Effector memory CD4-positive, alpha-beta T cell (primary cell): ENCODE measurements around the gene HOMER1.

Experiments
- DNase-seq, 3 donors: peaks; one replicate each; pipeline ENCODE4 v3.0.0-alpha.2; 2020
- H3K27ac ChIP-seq: 2 replicates; pipeline ENCODE4 v1.7.0; 2013; ENCODE audit warnings: mild to moderate bottlenecking, low read length, moderate library complexity; ENCODE audit not compliant: insufficient read depth, poor library complexity, severe bottlenecking
- H3K27me3 ChIP-seq: replicated peaks from 2 replicates; pipeline ENCODE4 v1.7.0; 2013; ENCODE audit warnings: mild to moderate bottlenecking, low read length; ENCODE audit not compliant: insufficient read depth, control insufficient read depth, poor library complexity, severe bottlenecking
- H3K36me3 ChIP-seq: 2 replicates; pipeline ENCODE4 v1.7.0; 2013; ENCODE audit warnings: mild to moderate bottlenecking, low read length, moderate library complexity; ENCODE audit not compliant: control insufficient read depth, insufficient read depth
- H3K4me1 ChIP-seq: 2 replicates; pipeline ENCODE4 v1.7.0; 2013; ENCODE audit warnings: low read length, mild to moderate bottlenecking; ENCODE audit not compliant: control insufficient read depth, insufficient read depth, poor library complexity, severe bottlenecking
- H3K4me3 ChIP-seq: 2 replicates; pipeline ENCODE4 v1.7.0; 2013; ENCODE audit warnings: low read length, low read depth, mild to moderate bottlenecking; ENCODE audit not compliant: insufficient read depth, poor library complexity, severe bottlenecking
- H3K9me3 ChIP-seq: 2 replicates; pipeline ENCODE4 v1.7.0; 2013; ENCODE audit warnings: mild to moderate bottlenecking, low read length, moderate library complexity; ENCODE audit not compliant: control insufficient read depth

Gene HOMER1

DNA sequence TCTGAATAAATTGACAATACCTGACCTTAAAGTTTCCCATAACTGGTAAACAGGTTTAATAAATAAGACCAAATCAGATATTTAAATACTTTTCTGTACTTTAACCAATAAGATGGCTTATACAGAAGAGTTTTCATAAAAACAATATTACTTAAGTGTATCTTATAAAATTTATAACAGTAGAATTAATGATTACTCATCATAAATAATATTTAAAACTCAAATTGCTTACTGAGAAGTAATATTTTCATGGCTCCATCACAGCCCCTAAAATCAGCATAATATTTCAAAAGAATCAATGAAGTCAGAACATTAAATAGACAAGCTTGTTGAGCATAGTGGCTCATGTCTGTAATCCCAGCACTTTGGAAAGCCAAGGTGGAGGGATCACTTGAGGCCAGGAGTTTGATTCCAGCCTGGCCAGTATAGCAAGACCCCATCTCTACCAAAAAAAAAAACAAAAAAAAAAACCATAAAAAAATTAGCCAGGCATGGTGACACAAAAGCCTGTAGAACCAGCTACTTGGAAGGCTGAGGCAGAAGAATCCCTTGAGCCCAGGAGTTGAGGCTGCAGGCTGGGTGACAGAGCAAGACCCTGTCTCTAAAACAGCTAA is 23.5 kb downstream of the HOMER1 start:
- H3K27ac ChIP-seq, result no peak overlapping the region
- no peaks in the 10 kb centered on the region for H3K27me3 ChIP-seq
- H3K36me3 ChIP-seq, result no peaks in the 10 kb centered on the region

DNA sequence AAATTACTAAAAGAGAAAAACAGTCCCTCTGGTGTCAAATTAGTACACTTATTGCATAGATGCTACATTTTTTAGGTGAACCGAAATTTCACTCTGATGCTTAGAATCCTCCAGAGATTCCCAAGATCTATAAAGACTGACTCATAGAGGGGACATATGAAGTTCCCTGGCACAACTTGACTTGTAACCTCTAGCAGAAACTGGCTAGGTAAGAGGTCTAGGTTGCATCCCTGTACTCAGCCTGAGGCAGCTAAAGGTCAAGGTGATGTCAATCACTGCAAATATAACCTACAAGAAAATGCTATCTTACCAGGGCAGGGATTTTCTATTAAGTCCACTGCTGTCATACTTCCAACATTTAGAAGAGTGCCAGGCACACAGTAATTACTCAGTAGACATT is 24.2 kb downstream of the HOMER1 start:
- H3K4me1 ChIP-seq, result no peaks in the 10 kb centered on the region
- no peak overlapping the region for H3K4me3 ChIP-seq
- no peak for DNase-seq
- H3K9me3 ChIP-seq, result no peaks in the 10 kb centered on the region
- no peaks in the 10 kb centered on the region for H3K36me3 ChIP-seq
- no peaks in the 10 kb centered on the region for H3K27me3 ChIP-seq
- no peak overlapping the region for H3K27ac ChIP-seq

More for the DNA sequence above, 23.5 kb downstream of the HOMER1 start:
- no peak for DNase-seq
- Histone ChIP-seq H3K9me3 (no peaks in the 10 kb centered on the region), H3K4me3 (no peak overlapping the region), H3K4me1 (no peaks in the 10 kb centered on the region)

DNA sequence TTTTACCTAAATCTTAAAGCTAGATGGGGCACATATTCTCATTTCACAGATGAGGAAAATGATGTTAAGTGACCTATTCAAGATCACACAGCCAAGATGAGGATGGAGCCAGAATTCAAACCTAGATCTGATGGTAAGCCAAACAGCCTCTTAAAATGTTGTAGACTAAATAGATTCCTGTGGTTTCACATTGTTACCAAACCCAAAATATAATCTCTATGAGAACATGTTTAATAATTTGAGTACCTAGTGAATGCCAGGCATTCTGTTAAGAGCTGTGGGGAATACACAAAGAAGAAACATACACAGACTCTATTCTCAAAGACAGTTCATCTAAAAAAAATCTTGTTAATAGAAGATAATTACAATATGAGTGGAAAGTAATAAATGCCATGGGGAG is 25.2 kb downstream of the HOMER1 start:
- Histone ChIP-seq H3K27ac (no peak overlapping the region), H3K9me3 (no peaks in the 10 kb centered on the region), H3K4me1 (no peaks in the 10 kb centered on the region), H3K27me3 (no peaks in the 10 kb centered on the region), H3K4me3 (no peak overlapping the region), H3K36me3 (no peaks in the 10 kb centered on the region)
- DNase-seq, result no peak

DNA sequence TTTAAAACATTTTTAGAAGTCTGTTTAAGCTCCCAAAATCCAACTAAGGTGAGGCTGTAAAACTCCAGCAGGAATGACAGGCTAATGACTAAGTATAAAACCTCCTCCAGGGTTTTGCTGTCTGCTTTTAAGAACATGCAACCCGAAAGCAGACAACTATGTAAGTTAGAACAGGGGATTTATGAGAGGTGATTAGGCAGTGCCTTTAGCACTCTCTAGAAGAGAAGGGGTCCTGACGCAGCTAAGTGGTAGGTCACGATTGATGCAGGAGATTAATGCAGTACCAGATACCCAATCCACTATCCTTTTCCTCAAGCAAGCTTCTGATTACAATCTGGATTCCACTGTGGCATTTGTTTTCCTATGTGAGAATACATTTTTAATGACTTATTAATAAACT is 25.9 kb downstream of the HOMER1 start:
- H3K27ac ChIP-seq, result no peak overlapping the region
- no peak for DNase-seq
- no peaks in the 10 kb centered on the region for H3K27me3 ChIP-seq
- H3K4me3 ChIP-seq, result no peak overlapping the region
- H3K4me1 ChIP-seq, result no peaks in the 10 kb centered on the region
- H3K9me3 ChIP-seq, result no peaks in the 10 kb centered on the region
- H3K36me3 ChIP-seq, result no peaks in the 10 kb centered on the region

DNA sequence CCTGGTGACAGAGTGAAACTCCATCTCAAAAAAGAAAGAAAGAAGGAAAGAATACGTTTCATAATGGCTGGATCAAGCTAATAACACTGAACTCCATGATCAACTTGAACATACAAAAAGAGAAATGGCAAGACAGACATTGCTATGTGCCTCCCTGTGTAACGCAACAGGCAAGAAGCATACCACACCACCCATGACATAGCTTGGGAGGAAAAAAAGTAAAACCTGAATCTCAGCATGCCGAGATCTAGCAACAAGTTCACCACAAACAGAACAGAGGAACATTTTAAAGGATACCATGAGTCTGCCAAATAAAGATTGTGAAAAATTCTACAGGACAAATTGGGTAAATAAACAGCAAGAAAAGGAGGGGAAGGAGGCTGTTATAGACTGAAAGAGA is 26.7 kb downstream of the HOMER1 start:
- Histone ChIP-seq H3K4me3 (no peak overlapping the region), H3K36me3 (no peaks in the 10 kb centered on the region), H3K4me1 (no peaks in the 10 kb centered on the region), H3K9me3 (no peaks in the 10 kb centered on the region), H3K27ac (no peak overlapping the region), H3K27me3 (no peaks in the 10 kb centered on the region)
- DNase-seq, result no peak

DNA sequence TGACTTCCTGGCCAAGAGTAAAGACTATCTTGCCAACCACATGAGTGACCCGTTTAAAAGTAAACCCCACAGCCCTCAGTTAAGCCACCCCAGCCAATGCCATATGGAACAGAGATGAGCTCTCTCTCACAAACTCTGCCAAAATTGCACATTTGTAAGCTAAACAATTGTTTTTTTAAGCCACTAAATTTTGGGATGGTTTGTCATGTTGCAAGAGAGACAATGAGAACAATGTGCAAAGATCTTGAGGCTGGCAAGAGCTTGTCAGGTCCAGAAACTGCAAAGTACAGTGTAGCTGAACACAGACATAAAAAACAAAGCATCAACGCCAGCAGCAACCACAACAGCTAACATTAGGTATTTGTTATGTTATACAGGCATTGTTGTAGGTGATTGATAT is 27.8 kb downstream of the HOMER1 start:
- H3K27ac ChIP-seq, result no peak overlapping the region
- no peak overlapping the region for H3K4me3 ChIP-seq
- H3K36me3 ChIP-seq, result no peaks in the 10 kb centered on the region

DNA sequence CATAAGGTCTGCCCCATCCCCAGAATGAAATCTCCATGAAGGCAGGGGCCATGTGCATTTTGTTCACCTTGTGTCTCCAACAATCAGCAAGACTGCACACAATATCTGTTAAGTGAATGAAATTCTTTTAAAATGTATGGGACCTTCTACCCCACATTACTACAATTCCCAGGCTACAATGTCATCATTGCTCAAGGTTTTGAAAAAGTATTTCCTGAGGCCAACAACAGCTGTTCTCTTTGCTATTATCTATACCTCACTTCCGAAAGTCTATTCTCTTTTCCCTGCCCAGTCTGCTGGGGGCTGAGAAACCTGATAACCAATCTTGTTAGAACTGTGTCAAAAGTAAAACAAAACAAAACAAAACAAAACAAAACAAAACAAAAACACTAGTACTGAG is 29.2 kb downstream of the HOMER1 start:
- no peaks in the 10 kb centered on the region for H3K4me1 ChIP-seq
- no peaks in the 10 kb centered on the region for H3K27me3 ChIP-seq
- no peak overlapping the region for H3K27ac ChIP-seq
- DNase-seq, result no peak
- no peaks in the 10 kb centered on the region for H3K9me3 ChIP-seq
- no peak overlapping the region for H3K4me3 ChIP-seq
- H3K36me3 ChIP-seq, result no peaks in the 10 kb centered on the region

More for the DNA sequence above, 27.8 kb downstream of the HOMER1 start:
- no peak for DNase-seq
- no peaks in the 10 kb centered on the region for H3K27me3 ChIP-seq
- H3K4me1 ChIP-seq, result no peaks in the 10 kb centered on the region
- no peaks in the 10 kb centered on the region for H3K9me3 ChIP-seq

DNA sequence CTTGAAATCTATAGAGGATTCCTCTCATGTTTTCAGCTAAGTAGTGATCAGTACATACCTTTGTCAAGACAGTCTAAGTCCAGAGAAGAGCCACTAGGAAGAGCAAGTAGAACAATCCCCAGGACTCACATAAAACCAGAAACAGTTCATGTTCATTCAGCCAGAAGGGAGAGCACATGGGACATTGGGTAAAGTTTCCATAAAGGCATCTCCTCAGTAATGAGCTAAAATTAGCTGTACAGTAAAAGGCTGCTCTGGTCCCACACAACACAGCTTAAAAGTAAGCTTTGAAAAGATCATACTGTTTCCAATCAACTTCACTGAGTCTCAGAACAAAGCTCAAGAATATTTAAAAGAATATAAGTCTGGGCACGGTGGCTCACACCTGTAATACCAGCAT is 32.4 kb downstream of the HOMER1 start:
- no peak overlapping the region for H3K4me3 ChIP-seq
- no peaks in the 10 kb centered on the region for H3K9me3 ChIP-seq
- no peaks in the 10 kb centered on the region for H3K36me3 ChIP-seq
- no peaks in the 10 kb centered on the region for H3K27me3 ChIP-seq
- no peak overlapping the region for H3K27ac ChIP-seq
- DNase-seq, result no peak
- H3K4me1 ChIP-seq, result no peaks in the 10 kb centered on the region

DNA sequence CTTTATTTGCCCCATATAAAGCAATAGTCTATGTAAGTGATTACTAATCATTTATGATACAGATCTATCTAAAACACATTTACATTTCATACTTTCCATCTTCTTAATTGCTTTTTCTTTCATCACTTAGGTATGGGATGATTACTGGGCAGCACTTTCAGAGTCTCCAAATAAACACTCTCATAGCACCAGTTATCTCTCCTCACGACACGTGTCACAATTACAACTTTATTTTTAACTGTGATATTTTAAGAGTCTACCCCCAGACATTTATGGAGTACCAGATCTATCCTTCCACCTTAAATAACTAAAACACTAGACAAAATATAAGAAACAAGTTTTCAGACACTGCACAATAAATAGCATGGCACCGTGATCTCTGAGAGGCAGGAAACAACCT is 32.9 kb downstream of the HOMER1 start:
- Histone ChIP-seq H3K27me3 (no peaks in the 10 kb centered on the region), H3K4me3 (no peak overlapping the region), H3K36me3 (no peaks in the 10 kb centered on the region), H3K9me3 (no peaks in the 10 kb centered on the region), H3K4me1 (no peaks in the 10 kb centered on the region), H3K27ac (no peak overlapping the region)
- DNase-seq, result no peak

DNA sequence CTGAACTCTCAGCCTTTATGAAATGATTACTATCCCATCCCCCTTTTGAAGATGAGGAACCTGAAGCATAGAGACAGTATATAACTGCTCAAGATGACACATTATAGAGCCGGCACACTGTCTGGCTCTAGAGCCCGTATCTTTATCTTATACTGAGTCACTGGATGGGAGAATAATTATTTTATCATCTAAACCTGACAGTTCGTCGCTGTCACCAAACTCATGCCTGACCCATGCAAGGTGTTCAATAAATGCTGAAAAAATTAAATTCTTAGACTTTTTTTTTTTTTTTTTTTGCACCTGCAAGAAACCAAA is 38.8 kb downstream of the HOMER1 start:
- H3K9me3 ChIP-seq, result no peaks in the 10 kb centered on the region
- H3K4me3 ChIP-seq, result no peak overlapping the region
- H3K27ac ChIP-seq, result no peak overlapping the region
- no peaks in the 10 kb centered on the region for H3K27me3 ChIP-seq
- H3K4me1 ChIP-seq, result no peaks in the 10 kb centered on the region
- H3K36me3 ChIP-seq, result no peaks in the 10 kb centered on the region
- no peak for DNase-seq
